DMS153 (cell line): Measurements from ENCODE around the gene GALNT8.
A peak's percentile ranks its signal among the peaks of the same experiment; 100 is the strongest.

Experiments used
- DNase-seq: peaks from one replicate; lab custom pipeline; 2025; lab: John Stamatoyannopoulos, UW

The GALNT8 gene

DNA sequence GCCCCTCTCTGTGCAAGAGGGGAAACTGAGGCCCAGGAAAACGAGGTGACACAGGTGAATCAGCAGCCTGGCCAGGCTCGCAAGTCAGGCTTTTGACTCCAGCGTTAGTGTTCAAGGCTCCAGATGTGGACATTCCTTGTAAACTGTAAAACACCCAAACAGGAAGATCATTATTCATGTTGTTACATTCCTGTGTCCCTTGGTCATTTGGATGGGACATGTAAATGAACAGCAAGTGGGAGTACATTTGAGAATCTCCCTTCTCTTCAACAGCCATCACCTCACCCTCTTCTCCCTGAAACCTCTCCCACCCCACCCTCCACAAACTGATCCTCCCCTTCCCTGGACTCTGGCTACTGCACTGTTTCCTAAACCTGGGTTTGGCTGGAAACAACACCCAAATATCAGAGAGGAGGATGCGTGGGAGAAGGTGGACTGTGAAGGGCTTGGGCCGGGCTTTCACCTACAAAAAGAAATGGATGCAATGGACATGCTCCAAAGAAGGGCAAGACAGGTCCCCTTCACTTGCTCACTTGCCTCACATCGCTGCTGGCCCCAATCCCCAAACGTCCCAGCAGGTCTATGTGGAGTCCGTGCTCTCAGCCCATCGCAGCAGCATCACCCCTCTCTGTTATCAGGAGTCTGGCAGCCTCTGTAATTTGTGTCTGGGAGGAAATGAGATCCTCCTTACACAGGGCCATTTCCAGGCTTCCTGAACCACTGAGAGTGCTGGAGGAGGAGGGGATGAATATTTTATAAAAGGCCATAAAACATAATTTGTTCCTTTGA is 76.7 kb downstream of the GALNT8 start:
- no peak for DNase-seq

GRCh38 chr12:4800555-4800954 is 80.4 kb downstream of the GALNT8 start:
- DNase-seq, result no peak

GRCh38 chr12:4802841-4803240 is 82.6 kb downstream of the GALNT8 start:
- no peak for DNase-seq

GRCh38 chr12:4806439-4807115 is 86.4 kb downstream of the GALNT8 start:
- no peak for DNase-seq

- no peak for DNase-seq
These were observed 87.0 kb downstream of the GALNT8 start for GRCh38 chr12:4807116-4807783.

DNA sequence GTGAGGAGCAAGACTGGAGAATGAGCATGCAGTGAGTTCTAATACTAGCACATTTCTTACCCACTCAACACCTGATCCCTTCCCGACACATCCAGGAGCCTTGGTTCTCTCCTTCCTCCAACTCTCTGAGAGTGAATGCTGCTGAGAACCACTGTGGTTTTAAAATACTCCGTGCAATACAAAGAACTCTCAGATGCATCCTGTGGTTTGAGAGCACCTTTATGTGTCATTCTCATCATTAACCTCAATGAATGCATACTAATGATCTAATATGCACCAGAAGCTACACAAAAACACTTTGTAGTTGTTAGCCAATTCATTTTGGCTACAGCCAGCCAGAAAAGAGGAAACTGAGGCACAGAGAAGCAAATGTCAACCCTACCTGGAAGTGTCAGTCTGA is 87.6 kb downstream of the GALNT8 start:
- no peak for DNase-seq

GRCh38 chr12:4809013-4809448 is 88.8 kb downstream of the GALNT8 start:
- peak; percentile 70 for DNase-seq

DNA sequence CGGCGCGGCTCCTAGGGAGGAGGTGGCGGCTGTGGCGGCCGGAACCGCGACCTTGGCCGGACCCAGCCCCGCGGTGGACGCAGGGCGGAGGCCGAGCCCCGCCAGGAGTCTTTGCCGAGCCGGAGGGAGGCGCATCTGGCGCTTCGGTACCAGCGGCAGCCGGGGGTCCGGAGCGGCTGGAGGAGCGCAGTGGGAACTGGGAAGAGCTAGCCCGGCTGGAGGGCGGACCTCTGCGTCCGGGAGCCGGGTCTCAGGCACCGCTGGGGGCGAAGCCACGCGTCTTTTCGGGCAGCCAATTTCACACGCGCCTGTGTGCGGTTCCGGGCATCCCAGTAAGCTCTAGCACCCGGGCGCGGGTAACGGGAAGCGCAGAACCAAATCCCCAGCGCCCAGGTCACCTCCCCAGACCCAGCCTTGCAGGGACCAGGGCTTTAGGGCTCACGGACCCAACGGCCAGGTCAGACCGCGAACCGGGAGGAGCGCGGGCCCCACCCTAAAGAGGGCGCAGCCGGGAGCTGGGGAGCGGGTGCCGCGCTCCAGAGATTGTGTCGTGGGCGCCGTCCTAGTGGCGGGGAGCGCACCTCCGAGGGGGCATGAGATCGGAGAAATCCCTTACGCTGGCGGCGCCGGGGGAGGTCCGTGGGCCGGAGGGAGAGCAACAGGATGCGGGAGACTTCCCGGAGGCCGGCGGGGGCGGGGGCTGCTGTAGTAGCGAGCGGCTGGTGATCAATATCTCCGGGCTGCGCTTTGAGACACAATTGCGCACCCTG is 89.4 kb downstream of the GALNT8 start:
- DNase-seq, result no peak

- no peak for DNase-seq
These were observed 90.0 kb downstream of the GALNT8 start for GRCh38 chr12:4810219-4810671.

GRCh38 chr12:4812624-4813327 is 92.6 kb downstream of the GALNT8 start:
- no peak for DNase-seq

DNA sequence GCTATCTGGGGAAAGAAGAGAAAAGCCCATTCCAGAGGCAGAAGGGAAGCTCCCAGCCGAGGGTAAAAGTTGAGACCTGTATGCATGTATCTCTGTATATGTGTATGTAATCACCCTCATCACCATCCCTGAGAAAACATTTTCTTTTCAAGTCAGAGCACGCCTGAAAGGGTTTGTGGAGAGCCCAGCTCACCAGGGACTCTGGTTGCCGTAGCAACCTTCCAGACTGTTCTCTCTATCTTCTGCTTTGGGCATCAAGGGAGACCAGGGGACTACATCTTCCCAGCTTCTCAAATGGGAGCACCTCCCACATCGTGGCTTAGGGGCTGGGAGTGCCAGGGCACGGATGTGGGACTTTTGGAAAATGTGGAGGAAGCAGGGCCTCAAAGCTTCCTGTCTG is 93.5 kb downstream of the GALNT8 start:
- peak; percentile 49 for DNase-seq

- DNase-seq, result no peak
These were observed 94.3 kb downstream of the GALNT8 start for GRCh38 chr12:4814485-4814884.

DNA sequence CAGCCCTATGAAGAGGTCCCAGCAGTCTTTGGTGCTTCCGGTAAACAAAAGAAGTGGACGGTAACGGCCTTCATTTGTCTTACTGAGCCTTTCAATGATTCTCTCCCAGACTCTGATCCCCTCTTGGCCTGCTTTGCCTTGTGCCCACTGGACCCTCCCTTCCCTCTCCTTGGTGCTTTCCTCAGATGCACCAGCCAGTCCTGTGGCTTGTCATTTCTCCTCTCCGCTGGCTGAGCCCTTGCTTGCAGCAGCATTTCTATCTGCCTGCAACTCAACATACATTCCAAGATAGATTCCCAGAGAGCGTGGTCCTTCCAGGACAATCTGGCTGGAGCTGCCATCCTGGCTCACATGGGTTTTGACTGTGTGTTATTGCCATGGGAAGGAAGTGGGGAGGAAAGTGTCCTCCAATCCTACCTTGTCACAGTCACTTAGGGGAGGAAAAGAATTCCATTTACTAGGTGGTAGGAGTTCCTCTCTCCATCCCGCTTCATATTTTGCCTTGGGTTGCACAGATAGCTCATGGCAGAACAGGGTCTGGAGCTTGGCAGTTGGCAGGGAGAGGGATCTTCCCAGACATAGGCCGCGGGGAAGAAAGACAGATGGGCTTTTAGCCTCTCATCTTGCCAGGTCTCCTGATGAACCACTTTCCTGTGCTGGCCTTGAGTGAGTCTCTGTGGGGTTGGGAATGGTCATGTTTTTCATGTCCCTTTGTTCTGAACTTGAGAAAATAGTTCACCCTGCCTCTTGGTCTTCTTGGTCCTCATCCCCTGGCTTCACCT is 96.7 kb downstream of the GALNT8 start:
- DNase-seq, result no peak

GRCh38 chr12:4817880-4818279 is 97.7 kb downstream of the GALNT8 start:
- peak; percentile 36 for DNase-seq

GRCh38 chr12:4819654-4820053 is 99.5 kb downstream of the GALNT8 start:
- DNase-seq, result no peak

DNA sequence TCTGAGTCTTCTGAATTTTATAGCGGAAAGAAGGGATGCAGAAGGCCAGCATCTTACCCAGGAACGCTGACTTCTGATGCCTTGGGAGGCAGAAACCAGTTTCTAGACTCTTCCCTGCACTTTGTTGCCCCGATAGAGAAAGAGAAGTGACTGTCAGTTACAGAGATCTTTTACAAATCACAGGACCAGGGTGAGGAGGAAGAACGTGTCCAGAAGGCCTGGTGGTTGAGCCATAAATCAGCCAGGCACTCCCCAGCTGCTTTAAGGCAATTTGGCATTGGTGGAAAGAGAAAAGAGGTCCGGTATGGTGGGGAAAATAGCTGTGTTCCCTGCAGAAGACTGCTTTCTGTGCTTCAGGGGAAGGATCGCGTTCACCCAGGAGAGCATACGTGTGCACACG is 100.8 kb downstream of the GALNT8 start:
- DNase-seq, result no peak
